NCI-H446 treated with DMSO at 0.1 percent for 48 hours (cell line): ENCODE data around the gene TSHZ2.
"Not testable (repeated sequence)": the region's sequence is repeated elsewhere in the genome, so short reads cannot be mapped to it uniquely, and the experiment has no call there.

Experiments used
- DNase-seq: peaks from one replicate; lab custom pipeline; 2025; lab: John Stamatoyannopoulos, UW

The TSHZ2 gene

GRCh38 chr20:53319200-53319599, 347.0 kb downstream of the TSHZ2 start:
- no peak for DNase-seq

- no peak for DNase-seq
Measured at GRCh38 chr20:53319716-53320115, 347.6 kb downstream of the TSHZ2 start.

- no peak for DNase-seq
Measured at GRCh38 chr20:53320701-53321100, 348.5 kb downstream of the TSHZ2 start.

- DNase-seq = no peak
Measured at GRCh38 chr20:53321596-53321995, 349.4 kb downstream of the TSHZ2 start.

- DNase-seq = no peak
Measured at GRCh38 chr20:53322651-53323050, 350.5 kb downstream of the TSHZ2 start.

- DNase-seq = not testable (repeated sequence)
Measured at GRCh38 chr20:53323460-53323859, 351.3 kb downstream of the TSHZ2 start.

GRCh38 chr20:53324816-53325215, 352.7 kb downstream of the TSHZ2 start:
- DNase-seq = peak; percentile 30

- DNase-seq = no peak
Measured at GRCh38 chr20:53328961-53329360, 356.8 kb downstream of the TSHZ2 start.

- DNase-seq = peak; percentile 31
Measured at GRCh38 chr20:53329781-53330180, 357.6 kb downstream of the TSHZ2 start.

- no peak for DNase-seq
Measured at GRCh38 chr20:53330601-53331140, 358.5 kb downstream of the TSHZ2 start.

GRCh38 chr20:53331151-53331973, 359.2 kb downstream of the TSHZ2 start:
- DNase-seq = peak; percentile 9

- no peak for DNase-seq
Measured at GRCh38 chr20:53332022-53332837, 360.1 kb downstream of the TSHZ2 start.

- DNase-seq = no peak
Measured at GRCh38 chr20:53334861-53335260, 362.7 kb downstream of the TSHZ2 start.

- DNase-seq = no peak
Measured at GRCh38 chr20:53335555-53335954, 363.4 kb downstream of the TSHZ2 start.

- DNase-seq = no peak
Measured at GRCh38 chr20:53336892-53337291, 364.7 kb downstream of the TSHZ2 start.

GRCh38 chr20:53337390-53338101, 365.4 kb downstream of the TSHZ2 start:
- DNase-seq = no peak

GRCh38 chr20:53338716-53339115, 366.6 kb downstream of the TSHZ2 start:
- no peak for DNase-seq

GRCh38 chr20:53342429-53342828, 370.3 kb downstream of the TSHZ2 start:
- DNase-seq = no peak

GRCh38 chr20:53343448-53343847, 371.3 kb downstream of the TSHZ2 start:
- DNase-seq = no peak

GRCh38 chr20:53344891-53345290, 372.7 kb downstream of the TSHZ2 start:
- no peak for DNase-seq

- no peak for DNase-seq
Measured at GRCh38 chr20:53345536-53346334, 373.6 kb downstream of the TSHZ2 start.

- no peak for DNase-seq
Measured at GRCh38 chr20:53346335-53346648, 374.1 kb downstream of the TSHZ2 start.
